Measurements from ENCODE around the gene BAHCC1.

Gene BAHCC1

GRCh38 chr17:81365148-81365600 lies 30.1 kb upstream of the BAHCC1 start:
- H2BK5ac ChIP-seq (ENCODE audit: low read length) = peak overlapping the region; percentile 84
- no CpG with 5 or more reads among the region's 22 CpGs for WGBS, 2 donors (ENCODE audit: extremely low coverage in 2 of 2, insufficient read length in 2 of 2, insufficient replicate concordance in 1 of 2)
- peak overlapping the region; percentile 41 for H2AK5ac ChIP-seq (ENCODE audit: low read depth, low read length)
- H3K27ac ChIP-seq (replicated peaks; ENCODE audit: low read length) = no peak overlapping the region
- peak overlapping the region; percentile 3 for H3K23ac ChIP-seq (ENCODE audit: low read depth, low read length, poor library complexity)
- DNase-seq (ENCODE audit: low spot score) = no peak
- H2AFZ ChIP-seq (ENCODE audit: low read length) = peak overlapping the region; percentile 87
- H3K4me3 ChIP-seq (ENCODE audit: low read length in 2 of 2) = peak overlapping the region in 1 of 2 donors; percentile 62
- no peak overlapping the region for H2BK12ac ChIP-seq (ENCODE audit: low read length)
- H3K9ac ChIP-seq (ENCODE audit: low read depth, low read length, poor library complexity) = peak overlapping the region; percentile 87
- no peaks in the 10 kb centered on the region for H3K36me3 ChIP-seq (replicated peaks in 1 of 2; ENCODE audit: control insufficient read depth in 2 of 2, insufficient read depth in 2 of 2, low read length in 2 of 2)
- peak overlapping the region; percentile 26 for H4K91ac ChIP-seq (ENCODE audit: low read depth, low read length, poor library complexity)
- H2BK120ac ChIP-seq (ENCODE audit: low read depth, low read length) = no peak overlapping the region
- no peaks in the 10 kb centered on the region for H3K9me3 ChIP-seq (replicated peaks in 1 of 2; ENCODE audit: control insufficient read depth in 2 of 2, insufficient read depth in 1 of 2, low read depth in 1 of 2, low read length in 2 of 2)
- H3K79me1 ChIP-seq (ENCODE audit: low read depth, low read length) = peaks cover 2% of the 10 kb centered on the region
- H3K4me1 ChIP-seq (ENCODE audit: control insufficient read depth in 2 of 2, insufficient read depth in 1 of 2, low read depth in 1 of 2, low read length in 2 of 2) = peaks cover 6 to 11% of the 10 kb centered on the region in 2 donors
- no peak overlapping the region for H4K8ac ChIP-seq (ENCODE audit: low read depth, low read length)
- peak overlapping the region; percentile 95 for H3K4me2 ChIP-seq (ENCODE audit: insufficient read depth, low read length, poor library complexity, severe bottlenecking)
- H3K4ac ChIP-seq (ENCODE audit: low read length) = no peak overlapping the region
- H2BK15ac ChIP-seq (ENCODE audit: low read length) = peak overlapping the region; percentile 61
- peak overlapping the region; percentile 84 for H3K14ac ChIP-seq (ENCODE audit: low read length)
- H3K27me3 ChIP-seq (ENCODE audit: control insufficient read depth in 3 of 3, insufficient read depth in 3 of 3, low read depth in 1 of 3, low read length in 3 of 3) = peaks cover 0 to 52% (median 9%) of the 10 kb centered on the region in 3 experiments
- peak overlapping the region; percentile 94 for H3K18ac ChIP-seq (ENCODE audit: low read length)

- no peak overlapping the region for H4K8ac ChIP-seq (ENCODE audit: low read depth, low read length)
- H3K27ac ChIP-seq (replicated peaks; ENCODE audit: low read length) = no peak overlapping the region
- H3K27me3 ChIP-seq (ENCODE audit: control insufficient read depth in 3 of 3, insufficient read depth in 3 of 3, low read depth in 1 of 3, low read length in 3 of 3) = peaks cover 0 to 52% (median 9%) of the 10 kb centered on the region in 3 experiments
- H4K91ac ChIP-seq (ENCODE audit: low read depth, low read length, poor library complexity) = no peak overlapping the region
- no peaks in the 10 kb centered on the region for H3K36me3 ChIP-seq (replicated peaks in 1 of 2; ENCODE audit: control insufficient read depth in 2 of 2, insufficient read depth in 2 of 2, low read length in 2 of 2)
- peaks cover 2% of the 10 kb centered on the region for H3K79me1 ChIP-seq (ENCODE audit: low read depth, low read length)
- no CpG with 5 or more reads among the region's 30 CpGs for WGBS, 2 donors (ENCODE audit: extremely low coverage in 2 of 2, insufficient read length in 2 of 2, insufficient replicate concordance in 1 of 2)
- peak overlapping the region; percentile 61 for H2BK15ac ChIP-seq (ENCODE audit: low read length)
- no peak for DNase-seq (ENCODE audit: low spot score)
- H3K4me3 ChIP-seq (ENCODE audit: low read length in 2 of 2) = no peak overlapping the region
- no peak overlapping the region for H2BK12ac ChIP-seq (ENCODE audit: low read length)
- peak overlapping the region; percentile 87 for H2AFZ ChIP-seq (ENCODE audit: low read length)
- H3K9me3 ChIP-seq (replicated peaks in 1 of 2; ENCODE audit: control insufficient read depth in 2 of 2, insufficient read depth in 1 of 2, low read depth in 1 of 2, low read length in 2 of 2) = no peaks in the 10 kb centered on the region
- H2AK5ac ChIP-seq (ENCODE audit: low read depth, low read length) = peak overlapping the region; percentile 82
- peak overlapping the region; percentile 44 for H3K4ac ChIP-seq (ENCODE audit: low read length)
- peak overlapping the region; percentile 95 for H3K4me2 ChIP-seq (ENCODE audit: insufficient read depth, low read length, poor library complexity, severe bottlenecking)
- peak overlapping the region; percentile 3 for H3K23ac ChIP-seq (ENCODE audit: low read depth, low read length, poor library complexity)
- peak overlapping the region; percentile 84 for H2BK5ac ChIP-seq (ENCODE audit: low read length)
- H3K9ac ChIP-seq (ENCODE audit: low read depth, low read length, poor library complexity) = peak overlapping the region; percentile 32
- H3K18ac ChIP-seq (ENCODE audit: low read length) = peak overlapping the region; percentile 90
- peak overlapping the region; percentile 84 for H3K14ac ChIP-seq (ENCODE audit: low read length)
- peaks cover 6 to 11% of the 10 kb centered on the region in 2 donors for H3K4me1 ChIP-seq (ENCODE audit: control insufficient read depth in 2 of 2, insufficient read depth in 1 of 2, low read depth in 1 of 2, low read length in 2 of 2)
- no peak overlapping the region for H2BK120ac ChIP-seq (ENCODE audit: low read depth, low read length)
Measured at GRCh38 chr17:81365601-81366585, 29.4 kb upstream of the BAHCC1 start.

GRCh38 chr17:81366648-81367047 lies 28.6 kb upstream of the BAHCC1 start:
- no peaks in the 10 kb centered on the region for H3K36me3 ChIP-seq (replicated peaks in 1 of 2; ENCODE audit: control insufficient read depth in 2 of 2, insufficient read depth in 2 of 2, low read length in 2 of 2)
- no CpG with 5 or more reads among the region's 11 CpGs for WGBS, 2 donors (ENCODE audit: extremely low coverage in 2 of 2, insufficient read length in 2 of 2, insufficient replicate concordance in 1 of 2)
- no peak overlapping the region for H3K14ac ChIP-seq (ENCODE audit: low read length)
- H3K79me1 ChIP-seq (ENCODE audit: low read depth, low read length) = peaks cover 2% of the 10 kb centered on the region
- H4K91ac ChIP-seq (ENCODE audit: low read depth, low read length, poor library complexity) = no peak overlapping the region
- no peak for DNase-seq (ENCODE audit: low spot score)
- H2AFZ ChIP-seq (ENCODE audit: low read length) = no peak overlapping the region
- H2BK120ac ChIP-seq (ENCODE audit: low read depth, low read length) = no peak overlapping the region
- H2BK12ac ChIP-seq (ENCODE audit: low read length) = no peak overlapping the region
- H3K18ac ChIP-seq (ENCODE audit: low read length) = no peak overlapping the region
- H2BK15ac ChIP-seq (ENCODE audit: low read length) = peak overlapping the region; percentile 15
- no peak overlapping the region for H3K4me2 ChIP-seq (ENCODE audit: insufficient read depth, low read length, poor library complexity, severe bottlenecking)
- H3K4me1 ChIP-seq (ENCODE audit: control insufficient read depth in 2 of 2, insufficient read depth in 1 of 2, low read depth in 1 of 2, low read length in 2 of 2) = peaks cover 6 to 11% of the 10 kb centered on the region in 2 donors
- no peak overlapping the region for H3K23ac ChIP-seq (ENCODE audit: low read depth, low read length, poor library complexity)
- H3K9ac ChIP-seq (ENCODE audit: low read depth, low read length, poor library complexity) = peak overlapping the region; percentile 10
- H2AK5ac ChIP-seq (ENCODE audit: low read depth, low read length) = peak overlapping the region; percentile 96
- no peak overlapping the region for H3K27ac ChIP-seq (replicated peaks; ENCODE audit: low read length)
- H3K4me3 ChIP-seq (ENCODE audit: low read length in 2 of 2) = no peak overlapping the region
- H3K4ac ChIP-seq (ENCODE audit: low read length) = no peak overlapping the region
- no peaks in the 10 kb centered on the region for H3K9me3 ChIP-seq (replicated peaks in 1 of 2; ENCODE audit: control insufficient read depth in 2 of 2, insufficient read depth in 1 of 2, low read depth in 1 of 2, low read length in 2 of 2)
- peaks cover 0 to 52% (median 9%) of the 10 kb centered on the region in 3 experiments for H3K27me3 ChIP-seq (ENCODE audit: control insufficient read depth in 3 of 3, insufficient read depth in 3 of 3, low read depth in 1 of 3, low read length in 3 of 3)
- no peak overlapping the region for H4K8ac ChIP-seq (ENCODE audit: low read depth, low read length)
- peak overlapping the region; percentile 30 for H2BK5ac ChIP-seq (ENCODE audit: low read length)

GRCh38 chr17:81367171-81367570 lies 28.1 kb upstream of the BAHCC1 start:
- Histone ChIP-seq H4K8ac (ENCODE audit: low read depth, low read length) (no peak overlapping the region), H2AFZ (ENCODE audit: low read length) (no peak overlapping the region), H3K79me1 (ENCODE audit: low read depth, low read length) (peaks cover 2% of the 10 kb centered on the region), H3K9me3 (replicated peaks in 1 of 2; ENCODE audit: control insufficient read depth in 2 of 2, insufficient read depth in 1 of 2, low read depth in 1 of 2, low read length in 2 of 2) (no peaks in the 10 kb centered on the region), H3K9ac (ENCODE audit: low read depth, low read length, poor library complexity) (no peak overlapping the region), H3K36me3 (replicated peaks in 1 of 2; ENCODE audit: control insufficient read depth in 2 of 2, insufficient read depth in 2 of 2, low read length in 2 of 2) (no peaks in the 10 kb centered on the region), H3K4me1 (ENCODE audit: control insufficient read depth in 2 of 2, insufficient read depth in 1 of 2, low read depth in 1 of 2, low read length in 2 of 2) (peaks cover 7 to 12% of the 10 kb centered on the region in 2 donors), H3K27me3 (ENCODE audit: control insufficient read depth in 3 of 3, insufficient read depth in 3 of 3, low read depth in 1 of 3, low read length in 3 of 3) (peaks cover 0 to 52% (median 7%) of the 10 kb centered on the region in 3 experiments), H2BK12ac (ENCODE audit: low read length) (no peak overlapping the region), H2AK5ac (ENCODE audit: low read depth, low read length) (peak overlapping the region; percentile 96), H4K91ac (ENCODE audit: low read depth, low read length, poor library complexity) (no peak overlapping the region), H2BK5ac (ENCODE audit: low read length) (peak overlapping the region; percentile 30), H3K4me3 (ENCODE audit: low read length in 2 of 2) (no peak overlapping the region), H2BK120ac (ENCODE audit: low read depth, low read length) (no peak overlapping the region), H3K27ac (replicated peaks; ENCODE audit: low read length) (no peak overlapping the region), H3K4ac (ENCODE audit: low read length) (no peak overlapping the region), H3K18ac (ENCODE audit: low read length) (peak overlapping the region; percentile 90), H3K14ac (ENCODE audit: low read length) (peak overlapping the region; percentile 56), H3K4me2 (ENCODE audit: insufficient read depth, low read length, poor library complexity, severe bottlenecking) (no peak overlapping the region), H2BK15ac (ENCODE audit: low read length) (peak overlapping the region; percentile 15), H3K23ac (ENCODE audit: low read depth, low read length, poor library complexity) (peak overlapping the region; percentile 65)
- no CpG with 5 or more reads among the region's 12 CpGs for WGBS, 2 donors (ENCODE audit: extremely low coverage in 2 of 2, insufficient read length in 2 of 2, insufficient replicate concordance in 1 of 2)
- DNase-seq (ENCODE audit: low spot score) = no peak

Measured in neuronal stem cell (in vitro differentiated cells).